Renal pelvis (tissue), 4 donors: ENCODE results near the gene OSM. TPM values are rescaled to one million over a fixed set of nuclear protein-coding genes. Genes with fewer than 3 reads are reported as not detected.
"Not testable (repeated sequence)": the region's sequence is repeated elsewhere in the genome, so short reads cannot be mapped to it uniquely, and the experiment has no call there.

Source experiments
- DNase-seq: peaks from one replicate; pipeline ENCODE4 v3.0.0-alpha.2; 2013
- polyA plus RNA-seq, 3 donors: library from polyadenylated mRNA; unstranded; fragments of 120-200 nt; gene quantifications; one replicate each; pipeline ENCODE4 v1.2.1, GENCODE V29; 2013; ENCODE audit not compliant: insufficient read length in 3 of 3

Gene OSM
- polyA plus RNA-seq, 3 donors, result 0.04 TPM; not detected in 2

DNA sequence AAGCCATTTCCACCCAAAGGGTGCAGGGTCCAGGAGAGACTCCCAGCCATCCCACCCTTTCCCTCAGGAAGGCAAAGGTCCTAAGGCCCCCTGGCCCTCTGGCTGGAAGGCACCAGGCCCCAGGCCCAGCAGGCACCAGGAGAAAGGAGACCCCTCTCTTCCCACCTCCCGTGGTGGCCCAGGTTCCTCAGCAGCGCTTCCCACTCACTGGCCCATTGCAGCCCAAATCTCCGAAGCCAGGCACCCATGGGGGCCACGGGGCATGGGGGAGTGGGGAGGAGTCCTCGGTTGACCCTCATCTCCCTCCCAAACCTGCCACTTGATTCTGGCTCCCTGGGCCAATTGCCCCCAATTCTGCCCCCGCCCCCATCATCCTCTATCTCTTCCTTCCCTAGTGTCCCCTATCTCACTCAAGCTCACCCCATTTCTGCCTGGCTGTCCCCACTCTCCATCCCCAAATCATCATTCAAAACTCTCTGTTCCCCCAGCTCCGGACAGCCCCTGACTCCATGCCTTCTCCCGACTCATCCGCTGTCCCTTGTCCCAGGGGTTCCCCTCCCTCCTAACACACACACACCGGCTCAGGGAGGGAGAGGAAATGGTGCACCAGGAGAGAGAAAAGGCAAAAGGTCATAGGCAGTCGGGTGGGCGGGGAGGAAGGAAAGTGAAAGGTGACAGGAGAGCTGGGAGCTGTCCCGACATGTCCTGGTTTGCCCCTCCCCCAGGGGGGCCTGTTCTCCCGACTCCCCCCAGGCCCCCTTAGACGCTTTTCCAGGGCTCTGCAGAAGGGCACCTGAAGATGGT is 21.3 kb downstream of the OSM start:
- no peak for DNase-seq

DNA sequence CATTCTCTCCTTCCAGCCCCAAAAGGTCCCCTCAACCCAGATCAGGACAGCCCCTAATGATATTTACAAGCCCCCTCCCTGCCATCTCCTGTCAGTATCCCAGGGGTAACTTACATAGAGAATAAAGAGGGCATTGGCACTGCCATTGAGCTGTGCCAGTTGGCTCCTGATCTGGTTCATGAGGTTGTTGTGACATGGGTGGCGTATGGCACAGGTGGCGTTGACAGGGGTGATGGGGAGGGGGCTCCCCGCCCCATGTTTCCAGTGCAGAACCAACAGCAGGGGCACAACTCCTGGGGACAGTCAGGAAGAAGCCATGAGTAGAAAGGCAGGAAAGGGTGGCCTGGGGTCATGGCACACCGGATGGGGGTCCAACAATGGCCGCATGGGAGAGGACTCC is 22.0 kb downstream of the OSM start:
- no peak for DNase-seq

DNA sequence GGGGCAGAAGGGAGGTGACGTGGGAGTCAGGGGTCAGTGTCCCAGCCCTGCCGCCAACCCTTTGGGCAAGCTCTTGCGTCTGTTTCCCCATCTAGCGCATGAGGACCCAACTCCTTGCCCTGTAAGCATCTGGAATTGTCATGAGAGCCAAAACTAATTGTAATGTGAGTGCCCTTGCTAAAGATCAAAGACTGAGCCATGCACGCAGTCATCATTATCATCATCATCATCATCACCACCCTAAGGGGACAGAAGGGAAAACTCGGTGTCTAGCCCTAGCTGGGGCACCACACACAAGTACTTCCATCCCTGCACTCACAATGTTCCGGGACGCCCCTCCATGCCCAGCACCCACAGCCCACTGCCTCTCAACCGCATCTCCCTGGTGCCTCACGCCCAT is 22.6 kb downstream of the OSM start:
- DNase-seq, result no peak

DNA sequence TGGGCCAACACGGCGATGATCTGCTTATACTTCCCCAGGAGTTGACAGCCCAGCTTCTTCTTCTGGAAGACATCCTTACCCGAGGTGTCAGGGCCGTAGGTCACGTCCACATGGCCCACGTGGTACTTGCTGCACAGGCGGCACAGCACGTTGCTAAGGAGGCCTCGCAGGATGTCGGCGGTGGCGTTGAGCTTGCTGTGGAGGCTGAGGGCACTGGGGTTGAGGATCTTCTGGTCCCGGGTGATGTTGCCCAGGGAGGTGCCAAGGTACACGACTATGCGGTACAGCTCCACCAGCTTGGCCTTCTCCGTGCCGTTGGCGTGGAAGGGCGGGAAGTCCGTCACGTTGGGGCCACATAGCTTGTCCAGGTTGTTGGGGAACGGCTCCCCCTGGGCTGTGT is 23.0 kb downstream of the OSM start:
- DNase-seq, result no peak

DNA sequence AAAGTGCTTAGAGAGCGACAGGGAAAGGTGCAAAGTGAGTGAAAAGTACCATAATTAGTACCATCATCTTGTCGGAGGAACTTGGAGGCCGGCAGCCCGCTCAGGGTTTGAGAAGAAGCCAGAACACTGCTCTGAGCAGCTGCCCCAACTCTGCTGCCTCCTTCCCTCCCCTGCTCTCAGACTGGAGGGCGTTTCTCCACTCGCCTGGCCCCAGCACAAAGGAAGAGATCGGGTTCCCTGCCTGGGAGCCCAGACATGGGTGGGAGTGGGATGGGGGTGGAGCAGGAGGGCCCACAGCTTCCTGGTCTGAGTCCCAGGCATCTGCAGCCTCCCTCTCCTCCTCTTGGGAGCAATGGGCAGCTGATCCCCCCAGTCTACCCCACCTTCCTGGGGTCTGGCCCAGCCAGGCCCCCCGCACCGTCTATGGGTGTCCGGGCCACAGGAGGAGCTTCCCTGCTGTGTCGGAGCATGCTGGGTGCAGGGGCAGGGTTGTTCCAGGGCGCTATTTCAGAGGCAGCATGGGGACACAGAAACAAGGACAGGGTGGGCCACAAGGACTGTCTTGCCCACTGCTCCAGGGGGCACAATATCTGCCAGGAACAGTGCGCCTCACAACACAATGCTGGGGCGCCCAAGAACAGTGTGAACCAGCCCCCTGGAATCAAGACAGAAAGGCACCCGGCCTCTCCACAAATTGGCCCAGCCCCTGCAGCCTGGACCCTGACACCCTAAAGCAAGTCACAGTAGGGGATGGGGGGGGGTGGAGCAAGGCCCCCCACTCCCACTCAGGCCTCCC is 24.9 kb downstream of the OSM start:
- DNase-seq, result no peak

DNA sequence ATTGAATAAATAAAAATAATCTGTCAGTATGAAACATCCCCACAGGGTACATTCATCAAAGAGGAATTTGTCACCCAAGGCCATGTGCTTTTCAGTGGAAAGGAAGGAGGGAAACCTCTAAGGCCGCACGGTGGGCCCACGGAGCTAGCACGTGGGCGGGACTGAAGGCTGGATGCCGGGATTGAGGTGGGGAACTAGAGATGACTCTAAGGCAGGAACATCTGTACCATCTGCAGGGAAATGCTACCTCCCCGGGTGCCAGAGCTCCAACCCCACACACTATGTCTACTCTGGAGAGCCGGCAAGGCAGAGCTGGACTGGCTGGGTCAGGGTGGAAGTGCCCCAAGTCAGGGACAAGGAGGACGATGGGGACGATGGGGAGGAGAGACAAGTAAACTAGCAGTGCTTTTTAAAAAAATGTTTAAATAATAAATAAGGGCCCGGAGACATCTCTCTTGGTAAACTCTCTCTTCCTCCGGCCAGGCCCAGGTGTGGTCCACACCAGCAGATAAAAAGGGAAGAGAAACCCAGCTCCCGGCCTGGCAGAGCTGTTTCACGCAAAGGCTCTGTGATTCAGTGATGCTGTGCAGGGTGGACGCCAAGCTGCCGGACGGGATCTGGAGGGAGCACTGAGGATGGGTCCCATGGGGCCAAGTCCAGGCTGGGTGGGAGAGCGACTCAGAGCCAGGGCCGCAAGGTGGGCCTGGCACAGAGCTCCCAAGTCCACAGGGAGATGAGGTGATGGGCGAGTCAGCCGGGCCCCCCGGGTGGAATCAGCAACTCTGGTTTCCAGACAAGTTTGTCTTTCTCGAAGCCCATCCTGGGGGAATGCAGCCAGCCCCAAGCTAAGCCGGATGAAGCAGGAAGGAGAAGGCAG is 25.9 kb downstream of the OSM start:
- no peak for DNase-seq

DNA sequence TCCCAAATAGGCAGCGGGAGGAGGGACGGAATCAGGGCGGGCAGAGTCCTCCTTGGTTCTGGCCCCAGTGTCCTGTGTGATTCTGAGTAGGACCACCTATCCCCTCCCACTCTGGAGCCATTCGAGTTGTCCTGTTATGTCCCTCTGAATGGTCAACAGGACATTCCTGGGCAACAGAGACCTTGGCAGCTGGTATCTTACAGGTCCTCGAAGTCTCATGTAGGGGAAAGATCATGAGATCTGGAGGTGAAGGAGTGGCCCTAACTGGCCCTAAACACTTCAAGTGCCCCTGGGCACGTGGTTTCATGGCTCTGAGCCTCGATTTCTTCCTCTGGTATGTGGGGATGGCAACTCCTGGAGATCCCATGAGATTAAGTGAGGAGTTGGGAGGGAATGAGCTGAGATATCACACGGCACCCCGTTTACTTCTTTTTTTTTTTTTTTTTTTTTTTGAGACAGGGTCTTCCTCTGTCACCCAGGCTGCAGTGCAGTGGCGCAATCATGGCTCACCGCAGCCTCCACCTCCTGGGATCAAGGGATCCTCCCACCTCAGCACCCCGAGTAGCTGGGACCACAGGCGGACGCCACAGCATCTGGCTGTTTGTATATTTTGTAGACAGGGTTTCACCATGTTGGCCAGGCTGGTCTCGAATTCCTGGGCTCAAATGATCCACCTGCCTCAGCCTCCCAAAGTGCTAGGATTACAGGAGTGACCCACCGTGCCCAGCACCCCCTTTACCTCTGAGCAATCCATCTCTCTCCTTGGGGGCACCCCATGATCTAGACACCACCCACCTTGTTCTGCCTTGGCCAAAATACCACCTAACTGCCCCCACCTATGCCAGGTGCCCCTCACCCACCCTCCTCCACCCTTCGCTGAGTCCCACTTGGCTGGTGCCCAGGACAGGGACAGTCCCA is 26.9 kb downstream of the OSM start:
- no peak for DNase-seq

DNA sequence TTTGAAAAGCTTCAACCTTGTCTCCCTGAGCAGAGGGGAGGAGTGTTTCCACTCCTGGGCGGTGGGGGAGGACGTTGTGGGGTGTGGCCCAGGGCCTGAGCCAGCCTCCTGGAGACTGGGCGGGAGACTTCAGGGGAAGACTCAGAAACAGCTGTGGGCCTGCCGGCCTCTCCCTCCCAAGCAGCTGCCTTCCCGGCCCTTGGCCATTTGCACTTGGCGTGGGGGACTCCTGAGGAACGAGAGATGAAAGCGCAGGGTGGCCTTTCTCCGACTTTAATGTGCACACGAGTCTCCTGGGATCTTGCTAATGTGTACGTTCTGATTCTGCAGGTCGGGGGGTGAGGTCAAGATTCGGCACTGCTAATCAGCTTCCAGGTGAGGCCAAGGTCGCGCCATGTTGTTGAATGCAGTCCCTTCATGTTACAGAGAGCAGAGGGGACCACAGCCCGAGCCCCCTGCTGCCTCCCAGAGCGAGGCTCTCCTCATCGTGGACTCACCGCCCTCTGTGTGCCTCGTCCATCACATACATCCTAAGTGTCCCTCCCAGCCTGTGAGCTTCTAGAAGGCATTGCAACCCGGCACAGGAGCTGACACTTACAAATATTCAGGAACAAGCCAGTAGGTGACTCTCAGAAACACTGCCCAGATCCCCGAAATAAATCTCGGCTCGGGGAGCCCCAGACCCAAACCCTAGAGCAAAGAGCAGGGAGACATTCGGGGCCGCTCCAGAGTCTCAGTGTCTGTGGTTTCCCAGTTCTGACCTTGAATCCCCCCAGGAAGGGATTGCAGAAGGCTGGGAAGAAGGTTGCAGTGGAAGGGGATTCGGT is 27.8 kb downstream of the OSM start:
- peak; percentile 71 for DNase-seq

DNA sequence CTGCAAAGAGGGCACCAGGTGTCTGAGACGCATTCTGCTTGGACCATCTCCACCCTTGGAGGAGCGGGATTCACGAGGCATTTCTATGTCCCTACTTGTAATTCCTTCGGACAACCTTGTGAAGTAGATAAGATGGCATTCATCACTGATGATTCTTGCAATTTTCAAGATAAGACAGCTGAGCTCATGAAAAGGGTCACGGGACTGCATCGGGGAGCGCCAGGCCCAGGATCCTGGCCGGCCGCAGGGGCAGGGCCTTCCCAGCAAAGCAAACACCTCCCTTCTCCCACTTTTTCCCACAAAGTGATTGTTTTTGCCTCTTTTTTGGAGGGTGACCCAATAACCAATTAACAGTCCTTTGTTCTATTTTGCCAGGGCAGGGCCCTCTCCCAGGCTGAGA is 28.5 kb downstream of the OSM start:
- no peak for DNase-seq

DNA sequence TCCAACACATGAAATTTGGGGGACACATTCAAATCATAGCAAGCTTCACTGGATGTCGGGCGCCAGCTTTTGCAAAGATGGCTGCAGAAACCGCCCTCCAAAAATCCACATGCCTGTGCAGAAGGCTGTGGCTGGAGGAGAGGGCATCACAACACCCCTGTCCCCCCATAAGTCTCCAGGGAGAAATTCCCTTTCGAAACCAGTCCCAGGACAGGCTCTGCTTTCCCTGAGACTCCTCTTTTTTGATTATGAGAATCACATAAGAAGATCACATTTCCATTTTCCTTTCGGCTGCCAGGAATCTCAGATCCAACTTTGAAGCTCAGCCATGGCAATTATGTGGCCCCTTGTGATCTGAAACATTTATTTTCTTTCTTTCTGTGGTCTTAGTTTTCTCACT is 29.8 kb downstream of the OSM start:
- DNase-seq, result no peak

DNA sequence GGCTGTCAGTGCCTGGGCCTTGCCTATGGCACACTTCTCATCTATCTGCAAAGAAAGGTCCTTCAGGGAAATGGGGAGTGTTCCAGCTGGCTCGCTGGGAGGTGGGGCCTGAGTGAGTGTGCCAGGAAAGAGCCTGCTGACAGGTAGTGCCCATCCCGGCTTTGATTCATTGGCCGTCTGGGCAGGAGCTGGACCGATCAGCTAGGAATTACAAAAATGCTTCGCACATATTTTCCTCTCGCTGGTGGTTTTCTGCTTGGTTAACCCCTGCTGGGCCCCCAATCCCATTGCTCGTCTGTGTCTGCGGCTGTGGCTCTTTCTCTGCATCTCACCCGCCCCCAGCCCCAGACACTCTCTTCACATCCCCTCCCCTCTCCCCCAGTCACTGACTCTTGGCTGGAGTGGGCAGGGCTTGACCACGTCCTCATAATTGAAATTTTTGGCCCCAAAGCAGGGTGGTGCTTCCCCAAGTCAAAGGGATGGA is 30.9 kb downstream of the OSM start:
- peak; percentile 65 for DNase-seq

DNA sequence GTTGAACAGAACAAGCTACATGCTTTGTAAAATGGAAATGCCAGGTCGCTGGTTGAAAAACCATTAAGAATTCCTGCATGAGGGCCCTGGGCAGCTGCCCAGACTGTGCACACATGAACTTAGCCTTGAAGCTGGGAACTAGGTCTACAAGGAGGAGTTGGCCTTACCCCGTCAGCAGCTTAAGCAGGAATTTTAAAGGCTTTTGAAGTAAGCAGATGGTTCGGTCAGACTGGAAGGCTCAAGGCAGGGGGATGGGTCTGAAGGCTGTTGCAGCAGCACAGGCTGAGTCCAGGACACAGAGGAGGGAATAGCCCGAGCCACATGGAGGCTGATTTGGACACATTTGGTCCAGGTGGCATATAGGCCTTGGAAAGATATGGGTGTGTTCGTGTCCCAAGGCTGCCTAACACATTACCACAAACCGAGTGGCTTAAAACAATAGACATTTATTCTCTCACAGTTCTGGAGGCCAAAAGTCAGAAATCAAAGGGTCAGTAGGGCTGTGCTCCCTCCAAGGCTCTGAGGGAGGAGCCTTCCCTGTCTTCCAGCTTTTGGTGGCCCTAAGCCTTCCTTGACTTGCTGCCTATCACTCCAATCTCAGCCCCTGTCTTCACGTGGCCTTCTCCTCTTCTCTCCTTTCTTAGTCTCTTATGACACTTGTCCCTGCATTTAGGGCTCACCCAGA is 31.7 kb downstream of the OSM start:
- no peak for DNase-seq

DNA sequence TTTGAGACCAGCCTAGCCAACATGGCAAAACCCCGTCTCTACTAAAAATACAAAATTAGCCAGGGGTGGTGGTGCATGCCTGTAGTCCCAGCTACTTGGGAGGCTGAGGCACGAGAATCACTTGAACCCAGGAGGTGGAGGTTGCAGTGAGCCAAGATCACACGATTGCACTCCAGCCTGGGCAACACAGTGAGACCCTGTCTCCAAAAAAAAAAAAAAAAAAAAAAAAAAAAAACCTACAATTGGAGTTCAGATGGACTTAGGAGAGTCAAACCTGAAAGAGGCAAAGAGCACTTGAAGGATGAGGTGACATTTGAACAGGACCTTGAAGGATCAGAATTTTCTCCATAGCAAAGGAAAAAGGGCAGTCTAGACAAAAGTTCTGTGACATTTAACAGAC is 32.3 kb downstream of the OSM start:
- not testable (repeated sequence) for DNase-seq

DNA sequence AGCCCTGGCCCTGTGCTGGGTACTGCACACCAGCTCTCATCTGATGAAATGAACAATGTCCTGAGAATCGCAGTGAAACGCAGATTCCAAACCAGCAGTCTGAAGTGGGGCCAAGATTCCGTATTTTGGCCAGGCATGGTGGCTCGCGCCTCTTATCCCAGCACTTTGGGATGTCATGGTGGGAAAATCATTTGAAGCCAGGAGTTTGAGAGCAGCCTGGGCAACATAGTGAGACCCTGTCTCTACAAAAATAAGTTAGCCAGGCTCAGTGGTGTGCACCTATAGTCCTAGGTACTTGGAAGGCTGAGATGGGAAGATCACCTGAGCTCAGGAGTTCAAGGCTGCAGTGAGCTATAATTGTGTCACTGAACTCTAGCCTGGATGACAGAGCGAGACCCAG is 33.1 kb downstream of the OSM start:
- no peak for DNase-seq

DNA sequence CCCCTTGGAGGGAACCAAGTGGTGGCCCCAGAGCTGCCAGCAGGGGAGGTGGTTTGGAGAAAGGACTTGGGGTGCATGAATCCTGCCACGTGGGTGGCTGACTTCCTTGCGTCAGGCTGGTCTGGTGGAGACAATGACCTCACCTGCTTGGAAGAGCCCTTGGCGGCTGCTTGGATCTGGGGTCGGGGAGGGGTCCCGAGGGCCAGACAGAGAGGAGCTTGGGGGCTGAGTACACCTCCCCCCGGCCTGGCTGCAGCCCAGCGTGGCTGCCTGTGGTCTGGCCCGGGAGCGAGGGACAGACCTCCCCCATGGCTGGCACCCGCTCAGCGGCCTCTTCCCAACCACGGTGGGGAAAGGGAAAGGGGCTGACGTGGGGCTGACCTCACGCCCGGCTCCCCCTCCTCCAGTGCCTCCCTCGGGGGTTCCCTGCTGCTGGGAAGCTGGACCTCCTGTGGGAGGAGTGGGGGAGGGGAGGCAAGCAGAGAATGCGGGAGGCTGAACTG is 33.9 kb downstream of the OSM start:
- DNase-seq, result no peak

DNA sequence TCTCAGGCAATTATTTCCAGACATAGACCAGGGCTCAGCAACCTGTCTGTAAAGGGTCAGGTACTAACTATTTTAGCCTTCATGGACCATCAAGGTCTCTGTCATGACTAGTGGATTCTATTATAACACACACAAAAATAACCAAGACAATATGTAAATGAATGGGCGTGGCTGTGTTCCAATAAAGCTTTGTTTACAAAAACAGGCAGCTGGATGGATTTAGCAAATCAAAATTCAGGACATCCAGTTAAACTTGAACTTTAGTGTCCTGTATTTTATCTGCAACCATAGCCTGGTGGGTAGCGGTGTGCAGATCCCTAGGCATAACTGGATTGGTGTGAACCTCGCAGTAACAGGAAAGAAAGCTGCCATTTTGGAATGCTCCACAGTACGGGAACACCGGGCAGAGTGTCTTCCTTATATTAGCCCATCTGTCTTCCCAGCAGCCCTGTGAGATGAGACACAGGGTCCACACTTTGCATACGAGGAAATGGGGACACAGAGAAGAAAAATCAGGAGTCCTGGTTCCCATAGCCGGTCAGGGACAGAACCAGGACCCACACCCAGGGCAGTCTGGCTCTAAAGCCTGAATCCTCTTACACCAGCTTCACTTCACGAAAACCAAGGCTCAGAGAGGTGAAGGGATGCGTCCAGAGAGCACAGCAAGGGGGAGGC is 35.7 kb downstream of the OSM start:
- DNase-seq, result no peak

DNA sequence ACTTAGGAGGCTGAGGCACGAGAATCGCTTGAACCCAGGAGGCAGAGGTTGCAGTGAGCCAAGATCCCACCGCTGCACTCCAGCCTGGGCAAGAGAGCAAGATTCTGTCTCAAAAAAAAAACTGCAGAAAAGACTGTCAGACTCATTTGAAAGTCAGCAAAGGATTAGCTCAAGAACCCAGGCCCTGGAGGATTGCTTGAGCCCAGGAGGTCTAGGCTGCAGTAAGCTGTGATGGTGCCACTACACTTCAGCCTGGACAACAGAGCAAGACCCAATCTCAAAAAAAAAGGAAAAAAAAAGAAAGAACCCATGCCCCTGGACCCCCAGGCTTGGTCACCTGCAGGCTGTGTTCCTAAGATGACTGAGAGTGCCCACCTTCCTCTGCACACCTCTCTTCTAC is 36.3 kb downstream of the OSM start:
- no peak for DNase-seq

DNA sequence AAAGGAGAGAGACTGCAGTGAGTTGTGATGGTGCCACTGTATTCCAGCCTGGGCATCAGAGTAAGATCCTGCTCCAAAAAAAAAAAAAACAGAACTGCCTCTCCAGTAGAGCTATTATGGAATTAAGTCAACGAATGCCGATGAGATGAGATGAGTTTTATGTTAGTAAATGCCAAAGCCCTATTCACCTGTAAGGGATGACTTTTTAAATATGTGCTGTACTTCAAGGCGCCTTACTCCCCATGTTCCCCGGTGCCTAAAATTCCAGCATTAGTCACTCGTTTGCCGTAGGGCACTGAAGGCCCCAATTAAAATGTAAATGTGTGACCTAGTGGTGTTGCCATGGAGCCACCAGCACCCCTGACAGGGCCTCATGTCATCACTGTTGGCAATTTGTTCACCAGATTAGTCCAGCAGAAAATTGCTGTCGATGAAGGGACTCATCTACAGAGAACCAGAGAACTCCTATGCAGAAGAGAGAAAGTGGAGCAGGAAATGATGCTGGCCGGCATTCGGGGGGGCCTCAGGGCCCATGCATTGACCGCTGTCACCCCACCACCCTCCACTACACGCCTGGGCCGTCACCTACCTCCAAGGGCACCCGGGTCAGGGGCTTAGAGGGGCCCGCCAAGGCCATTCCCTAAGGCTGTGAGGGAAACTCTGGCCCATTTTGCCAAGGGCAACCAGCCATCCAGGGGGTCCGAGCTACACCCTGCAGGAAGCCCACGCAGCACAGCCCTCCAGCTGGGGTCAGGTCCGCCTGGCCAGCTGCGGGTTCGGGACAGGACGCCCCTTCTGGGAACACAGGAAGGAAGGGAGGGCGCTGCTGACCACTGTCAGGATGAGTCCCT is 37.9 kb downstream of the OSM start:
- no peak for DNase-seq
